ENCODE results near the gene GCNT3. TPM values are rescaled to one million over a fixed set of nuclear protein-coding genes. Genes with fewer than 3 reads are reported as not detected.
A peak's percentile ranks its signal among the peaks of the same experiment; 100 is the strongest.
"Not testable (repeated sequence)": the region's sequence is repeated elsewhere in the genome, so short reads cannot be mapped to it uniquely, and the experiment has no call there.

Gene GCNT3
- total and polyA plus RNA-seq, 2 experiments from 2014 or later: 0.23 TPM; not detected in 1

DNA sequence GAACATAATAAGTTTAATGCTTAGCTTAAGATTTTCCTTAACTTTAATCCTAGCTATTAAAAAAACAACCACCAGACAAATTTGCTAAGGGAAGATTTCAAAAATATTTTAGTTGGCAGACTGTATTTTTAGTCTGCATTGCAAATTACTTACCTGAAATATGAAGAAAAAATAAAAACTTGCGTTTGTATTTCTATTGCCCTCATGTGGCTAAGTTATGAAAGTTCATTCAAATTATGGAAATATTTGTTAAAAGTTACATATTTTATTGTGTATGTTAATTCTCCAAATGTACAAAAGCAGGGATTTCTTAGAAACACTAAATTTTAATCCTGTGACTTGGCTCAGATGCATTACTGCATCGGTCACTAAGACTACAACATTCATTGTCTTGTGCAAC, 30.8 kb downstream of the GCNT3 start:
- H3K27ac ChIP-seq: no peak overlapping the region
- no peak overlapping the region for H3K4me3 ChIP-seq
- peaks cover 30% of the 10 kb centered on the region for H3K36me3 ChIP-seq
- no peaks in the 10 kb centered on the region for H3K4me1 ChIP-seq (ENCODE audit: low read depth)
- no peaks in the 10 kb centered on the region for H3K9me3 ChIP-seq (ENCODE audit: low read depth)
- TF ChIP-seq, protein P1, sequence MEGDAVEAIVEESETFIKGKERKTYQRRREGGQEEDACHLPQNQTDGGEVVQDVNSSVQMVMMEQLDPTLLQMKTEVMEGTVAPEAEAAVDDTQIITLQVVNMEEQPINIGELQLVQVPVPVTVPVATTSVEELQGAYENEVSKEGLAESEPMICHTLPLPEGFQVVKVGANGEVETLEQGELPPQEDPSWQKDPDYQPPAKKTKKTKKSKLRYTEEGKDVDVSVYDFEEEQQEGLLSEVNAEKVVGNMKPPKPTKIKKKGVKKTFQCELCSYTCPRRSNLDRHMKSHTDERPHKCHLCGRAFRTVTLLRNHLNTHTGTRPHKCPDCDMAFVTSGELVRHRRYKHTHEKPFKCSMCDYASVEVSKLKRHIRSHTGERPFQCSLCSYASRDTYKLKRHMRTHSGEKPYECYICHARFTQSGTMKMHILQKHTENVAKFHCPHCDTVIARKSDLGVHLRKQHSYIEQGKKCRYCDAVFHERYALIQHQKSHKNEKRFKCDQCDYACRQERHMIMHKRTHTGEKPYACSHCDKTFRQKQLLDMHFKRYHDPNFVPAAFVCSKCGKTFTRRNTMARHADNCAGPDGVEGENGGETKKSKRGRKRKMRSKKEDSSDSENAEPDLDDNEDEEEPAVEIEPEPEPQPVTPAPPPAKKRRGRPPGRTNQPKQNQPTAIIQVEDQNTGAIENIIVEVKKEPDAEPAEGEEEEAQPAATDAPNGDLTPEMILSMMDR (IDR thresholded peaks at IDR 0.05; ENCODE audit: low read depth, low read length): peak; percentile 13
- DNase-seq (ENCODE audit: low read depth in 1 of 2, low spot score in 1 of 2): peak in 1 of 2 donors; percentile 5
- no peaks in the 10 kb centered on the region for H3K27me3 ChIP-seq

DNA sequence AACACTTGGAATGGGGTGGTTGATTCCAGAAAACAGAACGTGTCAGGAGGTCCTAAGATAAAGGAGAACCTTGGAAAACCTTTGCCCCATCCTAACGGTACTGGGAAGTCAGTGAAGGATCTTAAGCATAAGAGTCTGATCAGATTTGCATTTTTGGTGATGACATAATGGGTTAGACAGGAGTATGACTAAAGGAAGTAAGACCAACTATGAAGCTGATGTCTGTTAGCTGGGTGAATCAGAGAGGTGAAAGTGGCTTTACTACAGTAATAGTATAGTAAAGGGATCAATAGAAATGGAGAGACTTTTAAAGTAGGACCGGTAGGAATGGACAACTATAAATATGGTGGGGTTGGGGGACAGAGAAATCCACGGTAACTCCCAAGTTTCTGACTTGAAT, 33.2 kb downstream of the GCNT3 start:
- Histone ChIP-seq H3K9me3 (ENCODE audit: low read depth) (no peaks in the 10 kb centered on the region), H3K36me3 (peaks cover 29% of the 10 kb centered on the region), H3K4me3 (no peak overlapping the region), H3K27me3 (no peaks in the 10 kb centered on the region), H3K4me1 (ENCODE audit: low read depth) (no peaks in the 10 kb centered on the region), H3K27ac (no peak overlapping the region)
- DNase-seq (ENCODE audit: low read depth in 1 of 2, low spot score in 1 of 2): no peak
- TF ChIP-seq, protein P1 (IDR thresholded peaks at IDR 0.05; ENCODE audit: low read depth, low read length): no peak

DNA sequence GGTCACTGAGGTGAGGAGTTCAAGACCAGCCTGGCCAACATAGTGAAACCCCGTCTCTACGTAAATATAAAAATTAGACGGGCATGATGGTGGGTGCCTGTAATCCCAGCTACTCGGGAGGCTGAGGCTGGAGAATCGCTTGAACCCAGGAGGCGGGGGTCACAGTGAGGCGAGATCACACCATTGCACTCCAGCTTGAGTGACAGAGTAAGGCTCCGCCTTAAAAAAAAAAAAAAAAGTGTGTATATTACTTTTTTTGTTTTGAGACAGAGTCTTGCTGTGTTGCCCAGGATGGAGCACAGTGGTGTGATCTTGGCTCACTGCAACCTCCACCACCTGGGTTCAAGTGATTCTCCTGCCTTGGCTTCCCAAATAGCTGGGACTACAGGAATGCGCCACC, 34.2 kb downstream of the GCNT3 start:
- H3K36me3 ChIP-seq: peaks cover 29% of the 10 kb centered on the region
- DNase-seq (ENCODE audit: low read depth in 1 of 2, low spot score in 1 of 2); H3K27ac ChIP-seq; H3K4me3 ChIP-seq; H3K27me3 ChIP-seq; H3K9me3 ChIP-seq (ENCODE audit: low read depth); H3K4me1 ChIP-seq (ENCODE audit: low read depth): not testable (repeated sequence)

DNA sequence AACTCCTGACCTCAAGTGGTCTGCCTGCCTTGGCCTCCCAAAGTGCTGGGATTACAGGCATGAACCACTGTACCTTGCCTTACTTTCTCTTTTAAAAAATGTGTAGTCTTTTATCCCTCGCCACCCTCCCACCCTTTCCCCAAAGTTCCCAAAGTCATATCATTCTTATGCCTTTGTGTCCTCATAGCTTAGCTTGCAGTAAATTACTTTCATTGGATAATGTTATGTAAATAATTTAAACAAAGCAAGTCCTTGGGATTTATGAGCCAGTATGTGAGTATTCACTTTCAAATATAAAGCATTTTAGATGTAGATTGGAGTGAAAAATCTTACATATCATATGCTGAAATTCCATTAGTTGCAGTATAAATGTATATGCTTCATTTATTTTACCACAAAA, 34.7 kb downstream of the GCNT3 start:
- Histone ChIP-seq H3K9me3 (ENCODE audit: low read depth) (no peaks in the 10 kb centered on the region), H3K4me1 (ENCODE audit: low read depth) (peaks cover 7% of the 10 kb centered on the region), H3K27me3 (no peaks in the 10 kb centered on the region), H3K36me3 (peaks cover 31% of the 10 kb centered on the region), H3K27ac (no peak overlapping the region), H3K4me3 (no peak overlapping the region)
- TF ChIP-seq, protein P1 (IDR thresholded peaks at IDR 0.05; ENCODE audit: low read depth, low read length): no peak
- no peak for DNase-seq (ENCODE audit: low read depth in 1 of 2, low spot score in 1 of 2)

DNA sequence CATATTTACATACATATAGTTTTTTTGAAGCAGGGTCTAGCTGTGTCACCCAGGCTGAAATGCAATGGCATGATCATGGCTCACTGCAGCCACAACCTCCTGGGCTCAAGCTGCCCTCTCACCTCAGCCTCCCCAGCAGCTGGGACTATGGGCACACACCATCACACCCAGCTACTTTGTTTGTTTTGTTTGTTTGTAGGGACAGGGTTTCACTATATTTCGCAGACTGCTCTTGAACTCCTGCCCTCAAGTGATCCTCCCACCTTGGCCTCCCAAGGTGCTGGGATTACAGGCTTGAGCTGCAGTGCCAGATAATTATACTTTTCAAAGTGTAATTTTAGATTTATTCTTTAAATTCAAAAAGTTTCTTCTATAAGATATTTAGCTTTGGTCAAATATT, 35.5 kb downstream of the GCNT3 start:
- TF ChIP-seq, protein P1 (IDR thresholded peaks at IDR 0.05; ENCODE audit: low read depth, low read length): no peak
- Histone ChIP-seq H3K36me3 (peaks cover 37% of the 10 kb centered on the region), H3K4me3 (no peak overlapping the region), H3K27me3 (no peaks in the 10 kb centered on the region), H3K9me3 (ENCODE audit: low read depth) (no peaks in the 10 kb centered on the region), H3K4me1 (ENCODE audit: low read depth) (peaks cover 7% of the 10 kb centered on the region), H3K27ac (no peak overlapping the region)
- no peak for DNase-seq (ENCODE audit: low read depth in 1 of 2, low spot score in 1 of 2)

DNA sequence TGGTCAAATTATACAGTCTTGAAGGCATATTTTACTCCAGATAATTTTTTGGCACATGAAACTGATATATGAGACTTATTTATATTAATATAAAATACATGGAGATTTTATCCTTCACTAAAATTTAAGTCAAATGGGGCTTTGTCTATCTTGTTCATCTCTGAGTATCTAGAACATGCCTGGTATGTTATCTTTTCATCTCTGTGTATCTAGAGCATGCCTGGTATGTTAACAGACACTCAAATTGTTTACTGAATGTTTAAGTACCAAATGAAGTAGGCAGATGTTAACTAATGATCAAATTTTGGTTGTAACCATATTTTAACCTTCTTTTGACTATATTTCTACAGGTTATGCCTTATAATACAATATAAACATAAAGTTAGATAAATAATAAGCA, 38.0 kb downstream of the GCNT3 start:
- Histone ChIP-seq H3K4me3 (no peak overlapping the region), H3K36me3 (peaks cover 33% of the 10 kb centered on the region), H3K9me3 (ENCODE audit: low read depth) (no peaks in the 10 kb centered on the region), H3K27me3 (no peaks in the 10 kb centered on the region), H3K27ac (peak overlapping the region; percentile 73), H3K4me1 (ENCODE audit: low read depth) (peaks cover 7% of the 10 kb centered on the region)
- DNase-seq (ENCODE audit: low read depth in 1 of 2, low spot score in 1 of 2): no peak
- TF ChIP-seq, protein P1 (IDR thresholded peaks at IDR 0.05; ENCODE audit: low read depth, low read length): no peak

All from cardiac muscle cell (in vitro differentiated cells and primary cell).